ENCODE measurements around the gene ADGRL3.
"Not testable (repeated sequence)": the region's sequence is repeated elsewhere in the genome, so short reads cannot be mapped to it uniquely, and the experiment has no call there.

Gene ADGRL3

GRCh38 chr4:61828960-61829359 is 628.8 kb downstream of the ADGRL3 start:
- Histone ChIP-seq H3K4me1 (ENCODE audit: control insufficient read depth, insufficient read depth, low read length) (peaks cover 5% of the 10 kb centered on the region), H3K9me3 (ENCODE audit: control insufficient read depth, low read length) (no peaks in the 10 kb centered on the region), H3K27ac (ENCODE audit: insufficient read depth, low read depth, low read length, poor library complexity, severe bottlenecking) (no peak overlapping the region), H3K4me3 (ENCODE audit: insufficient read depth, low read depth, low read length) (no peak overlapping the region), H3K27me3 (ENCODE audit: control insufficient read depth, insufficient read depth, low read length, poor library complexity, severe bottlenecking) (no peaks in the 10 kb centered on the region), H3K36me3 (ENCODE audit: control insufficient read depth, insufficient read depth, low read length) (no peaks in the 10 kb centered on the region)
- 94 to 100% methylated on average over 2 to 3 of the region's 3 CpGs for WGBS, 2 experiments

- no peak overlapping the region for H3K27ac ChIP-seq (ENCODE audit: insufficient read depth, low read depth, low read length, poor library complexity, severe bottlenecking)
- H3K4me1 ChIP-seq (ENCODE audit: control insufficient read depth, insufficient read depth, low read length) = peaks cover 5% of the 10 kb centered on the region
- no peaks in the 10 kb centered on the region for H3K27me3 ChIP-seq (ENCODE audit: control insufficient read depth, insufficient read depth, low read length, poor library complexity, severe bottlenecking)
- H3K9me3 ChIP-seq (ENCODE audit: control insufficient read depth, low read length) = no peaks in the 10 kb centered on the region
- 90 to 100% methylated on average over 1 of the region's 1 CpG for WGBS, 2 experiments
- no peaks in the 10 kb centered on the region for H3K36me3 ChIP-seq (ENCODE audit: control insufficient read depth, insufficient read depth, low read length)
- H3K4me3 ChIP-seq (ENCODE audit: insufficient read depth, low read depth, low read length) = no peak overlapping the region
Observed at GRCh38 chr4:61831987-61832386, 631.9 kb downstream of the ADGRL3 start.

- WGBS, 2 experiments = 56 to 64% methylated on average over 2 of the region's 2 CpGs
- Histone ChIP-seq H3K9me3 (ENCODE audit: control insufficient read depth, low read length) (no peaks in the 10 kb centered on the region), H3K27ac (ENCODE audit: insufficient read depth, low read depth, low read length, poor library complexity, severe bottlenecking) (no peak overlapping the region), H3K4me3 (ENCODE audit: insufficient read depth, low read depth, low read length) (no peak overlapping the region), H3K36me3 (ENCODE audit: control insufficient read depth, insufficient read depth, low read length) (no peaks in the 10 kb centered on the region), H3K4me1 (ENCODE audit: control insufficient read depth, insufficient read depth, low read length) (no peaks in the 10 kb centered on the region), H3K27me3 (ENCODE audit: control insufficient read depth, insufficient read depth, low read length, poor library complexity, severe bottlenecking) (no peaks in the 10 kb centered on the region)
Observed at GRCh38 chr4:61837395-61837794, 637.3 kb downstream of the ADGRL3 start.

GRCh38 chr4:61838072-61838471 is 637.9 kb downstream of the ADGRL3 start:
- H3K36me3 ChIP-seq (ENCODE audit: control insufficient read depth, insufficient read depth, low read length) = no peaks in the 10 kb centered on the region
- no peaks in the 10 kb centered on the region for H3K9me3 ChIP-seq (ENCODE audit: control insufficient read depth, low read length)
- no peak overlapping the region for H3K4me3 ChIP-seq (ENCODE audit: insufficient read depth, low read depth, low read length)
- H3K27me3 ChIP-seq (ENCODE audit: control insufficient read depth, insufficient read depth, low read length, poor library complexity, severe bottlenecking) = no peaks in the 10 kb centered on the region
- H3K27ac ChIP-seq (ENCODE audit: insufficient read depth, low read depth, low read length, poor library complexity, severe bottlenecking) = no peak overlapping the region
- no peaks in the 10 kb centered on the region for H3K4me1 ChIP-seq (ENCODE audit: control insufficient read depth, insufficient read depth, low read length)

GRCh38 chr4:61841714-61842113 is 641.6 kb downstream of the ADGRL3 start:
- Histone ChIP-seq H3K27ac (ENCODE audit: insufficient read depth, low read depth, low read length, poor library complexity, severe bottlenecking) (no peak overlapping the region), H3K27me3 (ENCODE audit: control insufficient read depth, insufficient read depth, low read length, poor library complexity, severe bottlenecking) (no peaks in the 10 kb centered on the region), H3K4me1 (ENCODE audit: control insufficient read depth, insufficient read depth, low read length) (no peaks in the 10 kb centered on the region), H3K36me3 (ENCODE audit: control insufficient read depth, insufficient read depth, low read length) (no peaks in the 10 kb centered on the region), H3K4me3 (ENCODE audit: insufficient read depth, low read depth, low read length) (no peak overlapping the region), H3K9me3 (ENCODE audit: control insufficient read depth, low read length) (no peaks in the 10 kb centered on the region)
- 70 to 92% methylated on average over 1 to 3 of the region's 3 CpGs for WGBS, 2 experiments

GRCh38 chr4:61851126-61851525 is 651.0 kb downstream of the ADGRL3 start:
- 93 to 96% methylated on average over 2 to 3 of the region's 3 CpGs for WGBS, 2 experiments
- no peaks in the 10 kb centered on the region for H3K4me1 ChIP-seq (ENCODE audit: control insufficient read depth, insufficient read depth, low read length)
- H3K27me3 ChIP-seq (ENCODE audit: control insufficient read depth, insufficient read depth, low read length, poor library complexity, severe bottlenecking) = no peaks in the 10 kb centered on the region
- H3K4me3 ChIP-seq (ENCODE audit: insufficient read depth, low read depth, low read length) = no peak overlapping the region
- H3K9me3 ChIP-seq (ENCODE audit: control insufficient read depth, low read length) = no peaks in the 10 kb centered on the region
- no peaks in the 10 kb centered on the region for H3K36me3 ChIP-seq (ENCODE audit: control insufficient read depth, insufficient read depth, low read length)
- no peak overlapping the region for H3K27ac ChIP-seq (ENCODE audit: insufficient read depth, low read depth, low read length, poor library complexity, severe bottlenecking)

GRCh38 chr4:61852105-61852504 is 652.0 kb downstream of the ADGRL3 start:
- H3K27ac ChIP-seq (ENCODE audit: insufficient read depth, low read depth, low read length, poor library complexity, severe bottlenecking); H3K9me3 ChIP-seq (ENCODE audit: control insufficient read depth, low read length); H3K27me3 ChIP-seq (ENCODE audit: control insufficient read depth, insufficient read depth, low read length, poor library complexity, severe bottlenecking); H3K4me3 ChIP-seq (ENCODE audit: insufficient read depth, low read depth, low read length); H3K36me3 ChIP-seq (ENCODE audit: control insufficient read depth, insufficient read depth, low read length); H3K4me1 ChIP-seq (ENCODE audit: control insufficient read depth, insufficient read depth, low read length): not testable (repeated sequence)
- 90 to 97% methylated on average over 5 of the region's 5 CpGs for WGBS, 2 experiments

GRCh38 chr4:61853041-61853440 is 652.9 kb downstream of the ADGRL3 start:
- Histone ChIP-seq H3K27ac (ENCODE audit: insufficient read depth, low read depth, low read length, poor library complexity, severe bottlenecking) (no peak overlapping the region), H3K4me3 (ENCODE audit: insufficient read depth, low read depth, low read length) (no peak overlapping the region), H3K4me1 (ENCODE audit: control insufficient read depth, insufficient read depth, low read length) (no peaks in the 10 kb centered on the region), H3K9me3 (ENCODE audit: control insufficient read depth, low read length) (no peaks in the 10 kb centered on the region), H3K27me3 (ENCODE audit: control insufficient read depth, insufficient read depth, low read length, poor library complexity, severe bottlenecking) (no peaks in the 10 kb centered on the region), H3K36me3 (ENCODE audit: control insufficient read depth, insufficient read depth, low read length) (no peaks in the 10 kb centered on the region)
- WGBS, 2 experiments = 57 to 59% methylated on average over 6 of the region's 6 CpGs

- Histone ChIP-seq H3K27ac (ENCODE audit: insufficient read depth, low read depth, low read length, poor library complexity, severe bottlenecking) (no peak overlapping the region), H3K36me3 (ENCODE audit: control insufficient read depth, insufficient read depth, low read length) (no peaks in the 10 kb centered on the region), H3K9me3 (ENCODE audit: control insufficient read depth, low read length) (no peaks in the 10 kb centered on the region), H3K4me1 (ENCODE audit: control insufficient read depth, insufficient read depth, low read length) (no peaks in the 10 kb centered on the region), H3K27me3 (ENCODE audit: control insufficient read depth, insufficient read depth, low read length, poor library complexity, severe bottlenecking) (no peaks in the 10 kb centered on the region), H3K4me3 (ENCODE audit: insufficient read depth, low read depth, low read length) (no peak overlapping the region)
- WGBS, 2 experiments = 91 to 95% methylated on average over 6 of the region's 6 CpGs
Observed at GRCh38 chr4:61860376-61860775, 660.2 kb downstream of the ADGRL3 start.

GRCh38 chr4:61864286-61864685 is 664.2 kb downstream of the ADGRL3 start:
- WGBS, 2 experiments = 80 to 85% methylated on average over 1 of the region's 1 CpG
- no peak overlapping the region for H3K4me3 ChIP-seq (ENCODE audit: insufficient read depth, low read depth, low read length)
- no peaks in the 10 kb centered on the region for H3K4me1 ChIP-seq (ENCODE audit: control insufficient read depth, insufficient read depth, low read length)
- no peaks in the 10 kb centered on the region for H3K36me3 ChIP-seq (ENCODE audit: control insufficient read depth, insufficient read depth, low read length)
- no peaks in the 10 kb centered on the region for H3K27me3 ChIP-seq (ENCODE audit: control insufficient read depth, insufficient read depth, low read length, poor library complexity, severe bottlenecking)
- no peak overlapping the region for H3K27ac ChIP-seq (ENCODE audit: insufficient read depth, low read depth, low read length, poor library complexity, severe bottlenecking)
- no peaks in the 10 kb centered on the region for H3K9me3 ChIP-seq (ENCODE audit: control insufficient read depth, low read length)

- H3K27me3 ChIP-seq (ENCODE audit: control insufficient read depth, insufficient read depth, low read length, poor library complexity, severe bottlenecking) = no peaks in the 10 kb centered on the region
- no peak overlapping the region for H3K4me3 ChIP-seq (ENCODE audit: insufficient read depth, low read depth, low read length)
- H3K9me3 ChIP-seq (ENCODE audit: control insufficient read depth, low read length) = no peaks in the 10 kb centered on the region
- no peak overlapping the region for H3K27ac ChIP-seq (ENCODE audit: insufficient read depth, low read depth, low read length, poor library complexity, severe bottlenecking)
- WGBS, 2 experiments = 86 to 90% methylated on average over 4 of the region's 4 CpGs
- H3K4me1 ChIP-seq (ENCODE audit: control insufficient read depth, insufficient read depth, low read length) = no peaks in the 10 kb centered on the region
- no peaks in the 10 kb centered on the region for H3K36me3 ChIP-seq (ENCODE audit: control insufficient read depth, insufficient read depth, low read length)
Observed at GRCh38 chr4:61866378-61867030, 666.4 kb downstream of the ADGRL3 start.
